ENCODE data around the gene SEZ6. TPM values are rescaled to one million over a fixed set of nuclear protein-coding genes. Genes with fewer than 3 reads are reported as not detected.

Gene SEZ6
- total RNA-seq, 2 experiments from 2014 or later = not detected

- Mint-ChIP-seq H3K4me1 (peaks cover 11% of the 10 kb centered on the region), H3K4me3 (no peak within 1 kb of the TSS), H3K27ac (no peak within 1 kb of the TSS), H3K36me3 (no peaks in the 10 kb centered on the region), H3K27me3 (peaks cover 9% of the 10 kb centered on the region), H3K9me3 (no peaks in the 10 kb centered on the region)
- POLR2A ChIA-PET = no interaction called here
- ATAC-seq (ENCODE audit: low read depth) (no peak), DNase-seq (no peak)
These were observed 37.1 kb upstream of the SEZ6 start, which contains the start of gene PIPOX for GRCh38 chr17:29042679-29043538. TSS of gene PIPOX (plus strand) at chr17:29043141. CDS start at chr17:29043226, 85 bp downstream.

- POLR2A ChIA-PET = no interaction called here
- Mint-ChIP-seq H3K4me1 (peaks cover 11% of the 10 kb centered on the region), H3K9me3 (no peaks in the 10 kb centered on the region), H3K36me3 (no peaks in the 10 kb centered on the region), H3K27ac (no peak overlapping the region), H3K27me3 (peaks cover 9% of the 10 kb centered on the region), H3K4me3 (no peak overlapping the region)
- ATAC-seq (ENCODE audit: low read depth) (no peak), DNase-seq (no peak)
These were observed 36.3 kb upstream of the SEZ6 start for GRCh38 chr17:29042026-29042678.

- DNase-seq (no peak), ATAC-seq (ENCODE audit: low read depth) (no peak)
- H3K9me3 Mint-ChIP-seq = no peaks in the 10 kb centered on the region
- no peaks in the 10 kb centered on the region for H3K36me3 Mint-ChIP-seq
- no peak overlapping the region for H3K27ac Mint-ChIP-seq
- POLR2A ChIA-PET = no interaction called here
- peaks cover 11% of the 10 kb centered on the region for H3K4me1 Mint-ChIP-seq
- H3K4me3 Mint-ChIP-seq = no peak overlapping the region
- H3K27me3 Mint-ChIP-seq = peaks cover 6% of the 10 kb centered on the region
These were observed 35.7 kb upstream of the SEZ6 start for GRCh38 chr17:29041571-29041970.

- POLR2A ChIA-PET = no interaction called here
- Mint-ChIP-seq H3K4me3 (no peak overlapping the region), H3K27ac (no peak overlapping the region), H3K9me3 (no peaks in the 10 kb centered on the region), H3K36me3 (no peaks in the 10 kb centered on the region), H3K4me1 (peaks cover 11% of the 10 kb centered on the region), H3K27me3 (peaks cover 6% of the 10 kb centered on the region)
- DNase-seq (no peak), ATAC-seq (ENCODE audit: low read depth) (no peak)
These were observed 35.3 kb upstream of the SEZ6 start for GRCh38 chr17:29041091-29041490.

- Mint-ChIP-seq H3K27me3 (peaks cover 11% of the 10 kb centered on the region), H3K9me3 (peaks cover 3% of the 10 kb centered on the region), H3K36me3 (peaks cover 2% of the 10 kb centered on the region), H3K27ac (no peak overlapping the region), H3K4me3 (no peak overlapping the region), H3K4me1 (peaks cover 11% of the 10 kb centered on the region)
- no peak for ATAC-seq (ENCODE audit: low read depth)
- DNase-seq = no peak
- POLR2A ChIA-PET = no interaction called here
These were observed 34.1 kb upstream of the SEZ6 start for GRCh38 chr17:29039764-29040598.

GRCh38 chr17:29038085-29038795, 32.4 kb upstream of the SEZ6 start:
- Mint-ChIP-seq H3K27ac (no peak overlapping the region), H3K4me3 (no peak overlapping the region), H3K27me3 (peaks cover 20% of the 10 kb centered on the region), H3K4me1 (peaks cover 8% of the 10 kb centered on the region), H3K36me3 (peaks cover 2% of the 10 kb centered on the region), H3K9me3 (peaks cover 10% of the 10 kb centered on the region)
- POLR2A ChIA-PET = no interaction called here
- DNase-seq (no peak), ATAC-seq (ENCODE audit: low read depth) (no peak)

GRCh38 chr17:29037739-29038084, 31.9 kb upstream of the SEZ6 start:
- Mint-ChIP-seq H3K4me3 (no peak overlapping the region), H3K36me3 (peaks cover 2% of the 10 kb centered on the region), H3K27ac (no peak overlapping the region), H3K9me3 (peaks cover 10% of the 10 kb centered on the region), H3K27me3 (peaks cover 23% of the 10 kb centered on the region), H3K4me1 (peaks cover 4% of the 10 kb centered on the region)
- POLR2A ChIA-PET = no interaction called here
- ATAC-seq (ENCODE audit: low read depth) (no peak), DNase-seq (no peak)

- ATAC-seq (ENCODE audit: low read depth) = no peak
- H3K27me3 Mint-ChIP-seq = peaks cover 33% of the 10 kb centered on the region
- DNase-seq = no peak
- no peaks in the 10 kb centered on the region for H3K4me1 Mint-ChIP-seq
- H3K27ac Mint-ChIP-seq = no peak overlapping the region
- peaks cover 2% of the 10 kb centered on the region for H3K36me3 Mint-ChIP-seq
- peaks cover 10% of the 10 kb centered on the region for H3K9me3 Mint-ChIP-seq
- POLR2A ChIA-PET = no interaction called here
- no peak overlapping the region for H3K4me3 Mint-ChIP-seq
These were observed 30.8 kb upstream of the SEZ6 start for GRCh38 chr17:29036584-29036983.

- DNase-seq (no peak), ATAC-seq (ENCODE audit: low read depth) (no peak)
- peaks cover 38% of the 10 kb centered on the region for H3K27me3 Mint-ChIP-seq
- H3K36me3 Mint-ChIP-seq = peaks cover 2% of the 10 kb centered on the region
- POLR2A ChIA-PET = no interaction called here
- no peak overlapping the region for H3K4me3 Mint-ChIP-seq
- H3K9me3 Mint-ChIP-seq = peaks cover 10% of the 10 kb centered on the region
- H3K4me1 Mint-ChIP-seq = no peaks in the 10 kb centered on the region
- H3K27ac Mint-ChIP-seq = no peak overlapping the region
These were observed 28.7 kb upstream of the SEZ6 start for GRCh38 chr17:29034510-29034909.

GRCh38 chr17:29032857-29033197, 27.0 kb upstream of the SEZ6 start:
- peaks cover 2% of the 10 kb centered on the region for H3K36me3 Mint-ChIP-seq
- H3K27me3 Mint-ChIP-seq = peaks cover 49% of the 10 kb centered on the region
- H3K9me3 Mint-ChIP-seq = peaks cover 10% of the 10 kb centered on the region
- no peaks in the 10 kb centered on the region for H3K4me1 Mint-ChIP-seq
- ATAC-seq (ENCODE audit: low read depth) (no peak), DNase-seq (no peak)
- POLR2A ChIA-PET = no interaction called here
- no peak overlapping the region for H3K27ac Mint-ChIP-seq
- no peak overlapping the region for H3K4me3 Mint-ChIP-seq

GRCh38 chr17:29032013-29032856, 26.4 kb upstream of the SEZ6 start:
- peaks cover 10% of the 10 kb centered on the region for H3K9me3 Mint-ChIP-seq
- ATAC-seq (ENCODE audit: low read depth) (no peak), DNase-seq (no peak)
- H3K36me3 Mint-ChIP-seq = peaks cover 2% of the 10 kb centered on the region
- peaks cover 50% of the 10 kb centered on the region for H3K27me3 Mint-ChIP-seq
- POLR2A ChIA-PET = no interaction called here
- no peak overlapping the region for H3K27ac Mint-ChIP-seq
- H3K4me1 Mint-ChIP-seq = no peaks in the 10 kb centered on the region
- no peak overlapping the region for H3K4me3 Mint-ChIP-seq

GRCh38 chr17:29031488-29031887, 25.7 kb upstream of the SEZ6 start:
- H3K4me1 Mint-ChIP-seq = no peaks in the 10 kb centered on the region
- peaks cover 2% of the 10 kb centered on the region for H3K36me3 Mint-ChIP-seq
- no peak for ATAC-seq (ENCODE audit: low read depth)

More at GRCh38 chr17:29031488-29031887, 25.7 kb upstream of the SEZ6 start:
- Mint-ChIP-seq H3K27me3 (peaks cover 51% of the 10 kb centered on the region), H3K4me3 (no peak overlapping the region), H3K27ac (no peak overlapping the region), H3K9me3 (peaks cover 10% of the 10 kb centered on the region)
- POLR2A ChIA-PET = no interaction called here
- DNase-seq = no peak

Measured in activated naive CD8-positive, alpha-beta T cell treated with anti-CD3 and anti-CD28 coated beads, Interleukin-2, amount 10 ng/mL, durations not matched to agents 7 days and 5 days (primary cell).